ENCODE measurements around the gene BCL2L14. TPM values are rescaled to one million over a fixed set of nuclear protein-coding genes. Genes with fewer than 3 reads are reported as not detected.
A peak's percentile ranks its signal among the peaks of the same experiment; 100 is the strongest.

BCL2L14 gene
- total RNA-seq, 1 experiment from 2014 or later, result 0.30 TPM

DNA sequence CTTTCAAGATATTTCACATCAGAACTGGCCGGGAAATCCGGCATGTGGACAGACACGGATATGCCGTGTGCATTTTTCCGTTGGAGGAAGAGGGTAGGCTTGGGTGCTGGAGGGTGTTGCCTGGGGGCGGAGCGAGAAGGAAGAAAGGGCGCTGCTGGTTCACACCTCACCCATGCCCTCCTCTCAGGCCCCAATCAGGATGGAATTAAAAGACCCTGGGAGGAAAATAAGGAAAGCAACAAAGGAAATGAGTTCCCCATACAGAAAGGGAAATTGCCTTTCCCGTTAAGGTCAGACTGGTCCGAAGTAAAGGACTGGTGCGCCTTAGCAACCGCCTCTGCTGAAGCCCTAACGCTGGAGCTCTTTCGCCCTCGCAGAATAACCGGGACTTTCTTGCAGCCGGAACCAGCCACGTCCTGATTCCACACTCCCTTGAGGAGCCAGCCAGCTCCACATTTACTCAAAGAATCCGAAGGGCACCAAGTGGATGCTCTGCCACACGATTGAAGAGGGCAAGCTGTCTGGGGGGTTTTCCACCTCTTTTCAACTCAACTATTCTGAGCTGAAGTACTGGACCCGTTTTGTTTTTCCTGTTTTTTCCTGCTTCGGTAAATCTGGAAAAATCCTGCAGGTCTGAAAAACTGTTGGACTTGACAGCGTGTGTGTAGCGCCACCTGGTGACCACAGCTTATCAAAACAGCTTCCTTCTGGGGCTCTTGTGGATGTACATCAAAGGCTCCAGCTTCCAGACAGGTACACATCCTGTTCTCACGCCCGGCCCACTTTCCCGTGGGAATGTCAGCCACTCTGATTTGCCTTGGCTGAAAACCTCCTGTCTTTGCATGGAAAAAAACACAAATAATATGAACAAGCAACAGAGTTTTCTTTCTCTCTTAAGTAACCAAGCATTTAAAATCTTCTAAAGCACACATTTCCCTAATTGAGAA is 37.6 kb upstream of the BCL2L14 start:
- no peaks in the 10 kb centered on the region for H3K27me3 ChIP-seq (ENCODE audit: insufficient read depth, low read length)
- DNase-seq (ENCODE audit: low read depth, low spot score) (peak; percentile 83), ATAC-seq (peak; percentile 86)
- peak overlapping the region; percentile 96 for H2AFZ ChIP-seq (ENCODE audit: low read depth, low read length, poor library complexity, severe bottlenecking)
- H3K4me1 ChIP-seq (ENCODE audit: control insufficient read depth in 1 of 2, insufficient read depth in 2 of 2, low read length in 2 of 2), result peaks cover 0 to 6% of the 10 kb centered on the region in 2 experiments; a peak in 2 of 4 replicates
- peak overlapping the region; percentile 68 for H3K4me2 ChIP-seq (ENCODE audit: low read length)
- no peaks in the 10 kb centered on the region for H3K9me2 ChIP-seq (ENCODE audit: insufficient read depth)
- BruUV-seq (replicated peaks), result no TSS peak
- H3K79me2 ChIP-seq (ENCODE audit: insufficient read depth, low read length), result no peaks in the 10 kb centered on the region
- H3K4me3 ChIP-seq (replicated peaks in 1 of 2; ENCODE audit: low read depth in 1 of 2, low read length in 2 of 2), result peak overlapping the region; percentile 11 to 13; a peak in 2 of 4 replicates
- RAD21 ChIA-PET (ENCODE audit: low non-redundant PET in 1 of 2, low total read pairs in 2 of 2, uncharacterized antibody in 2 of 2, unreplicated experiment in 2 of 2), result interaction anchor here (0.6 to 2.0 kb wide), 13 partner anchors 18 to 1262 kb away, joined by 3 to 8 read pairs (median 4); partner anchors contain the start of gene ETV6 (in 1 of the 2)
- H3K9ac ChIP-seq (ENCODE audit: low read length), result no peak overlapping the region
- H3K36me3 ChIP-seq (ENCODE audit: control insufficient read depth in 1 of 2, insufficient read depth in 2 of 2, low read length in 2 of 2), result no peaks in the 10 kb centered on the region
- no peaks in the 10 kb centered on the region for H4K20me1 ChIP-seq (ENCODE audit: insufficient read depth)
- TF ChIP-seq EGR1 (IDR thresholded peaks at IDR 0.05; ENCODE audit: low read depth) (no peak), EZH2 (IDR thresholded peaks at IDR 0.05) (no peak), FOSL1 (IDR thresholded peaks at IDR 0.05; ENCODE audit: low read depth) (no peak), EZH2phosphoT487 (IDR thresholded peaks at IDR 0.05; ENCODE audit: borderline replicate concordance) (no peak), ELF1 (IDR thresholded peaks at IDR 0.05; ENCODE audit: borderline replicate concordance, low read depth) (no peak), RAD21 (IDR thresholded peaks at IDR 0.05; ENCODE audit: low read depth) (peak; percentile 95), CEBPB (IDR thresholded peaks at IDR 0.05; ENCODE audit: low read depth) (no peak), SRF (IDR thresholded peaks at IDR 0.05; ENCODE audit: low read depth) (no peak), TCF7L2 (IDR thresholded peaks at IDR 0.05; ENCODE audit: borderline replicate concordance, extremely low read depth, insufficient read depth, insufficient read length) (peak; percentile 97), ZFX (IDR thresholded peaks at IDR 0.05) (no peak)
- TF ChIP-seq, protein P1, sequence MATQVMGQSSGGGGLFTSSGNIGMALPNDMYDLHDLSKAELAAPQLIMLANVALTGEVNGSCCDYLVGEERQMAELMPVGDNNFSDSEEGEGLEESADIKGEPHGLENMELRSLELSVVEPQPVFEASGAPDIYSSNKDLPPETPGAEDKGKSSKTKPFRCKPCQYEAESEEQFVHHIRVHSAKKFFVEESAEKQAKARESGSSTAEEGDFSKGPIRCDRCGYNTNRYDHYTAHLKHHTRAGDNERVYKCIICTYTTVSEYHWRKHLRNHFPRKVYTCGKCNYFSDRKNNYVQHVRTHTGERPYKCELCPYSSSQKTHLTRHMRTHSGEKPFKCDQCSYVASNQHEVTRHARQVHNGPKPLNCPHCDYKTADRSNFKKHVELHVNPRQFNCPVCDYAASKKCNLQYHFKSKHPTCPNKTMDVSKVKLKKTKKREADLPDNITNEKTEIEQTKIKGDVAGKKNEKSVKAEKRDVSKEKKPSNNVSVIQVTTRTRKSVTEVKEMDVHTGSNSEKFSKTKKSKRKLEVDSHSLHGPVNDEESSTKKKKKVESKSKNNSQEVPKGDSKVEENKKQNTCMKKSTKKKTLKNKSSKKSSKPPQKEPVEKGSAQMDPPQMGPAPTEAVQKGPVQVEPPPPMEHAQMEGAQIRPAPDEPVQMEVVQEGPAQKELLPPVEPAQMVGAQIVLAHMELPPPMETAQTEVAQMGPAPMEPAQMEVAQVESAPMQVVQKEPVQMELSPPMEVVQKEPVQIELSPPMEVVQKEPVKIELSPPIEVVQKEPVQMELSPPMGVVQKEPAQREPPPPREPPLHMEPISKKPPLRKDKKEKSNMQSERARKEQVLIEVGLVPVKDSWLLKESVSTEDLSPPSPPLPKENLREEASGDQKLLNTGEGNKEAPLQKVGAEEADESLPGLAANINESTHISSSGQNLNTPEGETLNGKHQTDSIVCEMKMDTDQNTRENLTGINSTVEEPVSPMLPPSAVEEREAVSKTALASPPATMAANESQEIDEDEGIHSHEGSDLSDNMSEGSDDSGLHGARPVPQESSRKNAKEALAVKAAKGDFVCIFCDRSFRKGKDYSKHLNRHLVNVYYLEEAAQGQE (IDR thresholded peaks at IDR 0.05; ENCODE audit: low read depth), result no peak
- TF ChIP-seq, protein P2, sequence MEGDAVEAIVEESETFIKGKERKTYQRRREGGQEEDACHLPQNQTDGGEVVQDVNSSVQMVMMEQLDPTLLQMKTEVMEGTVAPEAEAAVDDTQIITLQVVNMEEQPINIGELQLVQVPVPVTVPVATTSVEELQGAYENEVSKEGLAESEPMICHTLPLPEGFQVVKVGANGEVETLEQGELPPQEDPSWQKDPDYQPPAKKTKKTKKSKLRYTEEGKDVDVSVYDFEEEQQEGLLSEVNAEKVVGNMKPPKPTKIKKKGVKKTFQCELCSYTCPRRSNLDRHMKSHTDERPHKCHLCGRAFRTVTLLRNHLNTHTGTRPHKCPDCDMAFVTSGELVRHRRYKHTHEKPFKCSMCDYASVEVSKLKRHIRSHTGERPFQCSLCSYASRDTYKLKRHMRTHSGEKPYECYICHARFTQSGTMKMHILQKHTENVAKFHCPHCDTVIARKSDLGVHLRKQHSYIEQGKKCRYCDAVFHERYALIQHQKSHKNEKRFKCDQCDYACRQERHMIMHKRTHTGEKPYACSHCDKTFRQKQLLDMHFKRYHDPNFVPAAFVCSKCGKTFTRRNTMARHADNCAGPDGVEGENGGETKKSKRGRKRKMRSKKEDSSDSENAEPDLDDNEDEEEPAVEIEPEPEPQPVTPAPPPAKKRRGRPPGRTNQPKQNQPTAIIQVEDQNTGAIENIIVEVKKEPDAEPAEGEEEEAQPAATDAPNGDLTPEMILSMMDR (IDR thresholded peaks at IDR 0.05 in 2 of 3, conservative IDR thresholded peaks at IDR 0.05 in 1 of 3; ENCODE audit: borderline replicate concordance in 1 of 3, insufficient read depth in 1 of 3, low read depth in 2 of 3, low read length in 2 of 3), result peak; percentile 81 to 91 (median 81)
- TF ChIP-seq, protein P3, sequence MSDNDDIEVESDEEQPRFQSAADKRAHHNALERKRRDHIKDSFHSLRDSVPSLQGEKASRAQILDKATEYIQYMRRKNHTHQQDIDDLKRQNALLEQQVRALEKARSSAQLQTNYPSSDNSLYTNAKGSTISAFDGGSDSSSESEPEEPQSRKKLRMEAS (IDR thresholded peaks at IDR 0.05), result no peak
- TF ChIP-seq, protein P4, sequence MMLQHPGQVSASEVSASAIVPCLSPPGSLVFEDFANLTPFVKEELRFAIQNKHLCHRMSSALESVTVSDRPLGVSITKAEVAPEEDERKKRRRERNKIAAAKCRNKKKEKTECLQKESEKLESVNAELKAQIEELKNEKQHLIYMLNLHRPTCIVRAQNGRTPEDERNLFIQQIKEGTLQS (IDR thresholded peaks at IDR 0.05), result no peak
- CTCF ChIA-PET, result interaction anchor here (0.8 to 3.6 kb wide), 12 partner anchors 9 to 1262 kb away, joined by 3 to 88 read pairs (median 5); partner anchors contain the start of gene BORCS5
- H3K9me3 ChIP-seq (ENCODE audit: control insufficient read depth in 1 of 2, insufficient read depth in 1 of 2, low read depth in 1 of 2, low read length in 2 of 2), result no peaks in the 10 kb centered on the region
- H3K27ac ChIP-seq (ENCODE audit: low read depth, low read length), result no peak overlapping the region
- POLR2A ChIA-PET, result interaction anchor here (1.8 kb wide), 1 partner anchor 453 kb away, joined by 8 read pairs; no protein-coding TSS in a partner anchor
- intact Hi-C loops (cut with micrococcal nuclease), result loop anchor here (1.0 to 10.0 kb wide), 5 partner anchors 298 to 1262 kb away; no protein-coding TSS in a partner anchor

All from HCT116 (cell line).